HEK293 (cell line): ENCODE data around the gene THRA.

Experiments
- CTCF ChIA-PET: fragments of 350-600 bp; formaldehyde crosslinking; extraction: SDS; loops from one replicate; lab custom pipeline; 2021; ENCODE audit warnings: antibody characterized with exemption; lab: Yijun Ruan, JAX
- POLR2A ChIA-PET: fragments of 300-600 bp; formaldehyde crosslinking; extraction: SDS; loops from one replicate; lab custom pipeline; 2020; ENCODE audit warnings: antibody characterized with exemption, inconsistent platforms; lab: Yijun Ruan, JAX
- H3K27ac ChIP-seq: fragments of 200-500 bp; sonication (Bioruptor generic); 2 replicates; pipeline ENCODE4 v1.5.1; 2014; ENCODE audit warnings: low read depth, low read length, control low read depth, inconsistent platforms; ENCODE audit errors: extremely low read depth
- H3K36me3 ChIP-seq, 2 experiments: fragments of 200-500 bp in 1 of 2; sonication (Bioruptor generic) in 1 of 2; 1 replicate in 1 of 2; 2 replicates in 1 of 2; pipeline ENCODE4 v1.5.1; 2014 to 2017; ENCODE audit warnings: inconsistent platforms in 2 of 2, low read length in 2 of 2; ENCODE audit not compliant: control insufficient read depth in 2 of 2, insufficient read depth in 1 of 2
- H3K4me1 ChIP-seq: fragments of 200-500 bp; sonication (Bioruptor generic); 2 replicates; pipeline ENCODE4 v1.5.1; 2014; ENCODE audit warnings: mild to moderate bottlenecking, low read length, inconsistent platforms; ENCODE audit not compliant: control insufficient read depth, insufficient read depth
- H3K4me3 ChIP-seq: 2 replicates; pipeline ENCODE4 v1.5.1; 2011; ENCODE audit warnings: low read depth, mild to moderate bottlenecking, control low read depth, low read length, moderate library complexity
- H3K9me3 ChIP-seq: fragments of 200-500 bp; sonication (Bioruptor generic); 2 replicates; pipeline ENCODE4 v1.5.1; 2014; ENCODE audit warnings: low read depth, low read length, inconsistent platforms; ENCODE audit not compliant: control insufficient read depth, insufficient read depth
- ATF2 ChIP-seq: fragments of 450-650 bp; formaldehyde crosslinking; IDR thresholded peaks from 2 replicates; pipeline ENCODE4 v1.5.1; 2016; ENCODE audit warnings: missing biosample characterization, missing genetic modification characterization, low read depth
- BCL11A ChIP-seq: fragments of 450-650 bp; formaldehyde crosslinking; IDR thresholded peaks from 2 replicates; pipeline ENCODE4 v1.5.1; 2016; ENCODE audit warnings: low read depth, missing biosample characterization, missing genetic modification characterization
- KLF1 ChIP-seq: fragments of 450-650 bp; formaldehyde crosslinking; IDR thresholded peaks from 2 replicates; pipeline ENCODE4 v1.5.1; 2016; ENCODE audit warnings: missing biosample characterization, missing genetic modification characterization
- OVOL3 ChIP-seq: fragments of 450-650 bp; formaldehyde crosslinking; IDR thresholded peaks from 2 replicates; pipeline ENCODE4 v1.5.1; 2016; ENCODE audit warnings: missing biosample characterization, missing genetic modification characterization
- PATZ1 ChIP-seq: fragments of 450-650 bp; formaldehyde crosslinking; IDR thresholded peaks from 2 replicates; pipeline ENCODE4 v1.5.1; 2016; ENCODE audit warnings: missing biosample characterization, missing genetic modification characterization
- ZBTB20 ChIP-seq: fragments of 450-650 bp; formaldehyde crosslinking; IDR thresholded peaks from 2 replicates; pipeline ENCODE4 v1.5.1; 2016; ENCODE audit warnings: missing biosample characterization, missing genetic modification characterization
- ZBTB21 ChIP-seq: fragments of 450-650 bp; formaldehyde crosslinking; IDR thresholded peaks from 2 replicates; pipeline ENCODE4 v1.5.1; 2017; ENCODE audit warnings: missing biosample characterization, missing genetic modification characterization
- ZBTB44 ChIP-seq: fragments of 450-650 bp; IDR thresholded peaks from 2 replicates; pipeline ENCODE4 v1.5.1; 2018; ENCODE audit warnings: missing biosample characterization, mild to moderate bottlenecking, missing genetic modification characterization
- ZNF239 ChIP-seq: fragments of 450-650 bp; formaldehyde crosslinking; IDR thresholded peaks from 2 replicates; pipeline ENCODE4 v1.5.1; 2016; ENCODE audit warnings: missing biosample characterization, missing genetic modification characterization
- ZNF248 ChIP-seq: fragments of 450-650 bp; formaldehyde crosslinking; IDR thresholded peaks from 2 replicates; pipeline ENCODE4 v1.5.1; 2017; ENCODE audit warnings: missing biosample characterization, missing genetic modification characterization
- ZNF707 ChIP-seq: fragments of 450-650 bp; formaldehyde crosslinking; IDR thresholded peaks from 2 replicates; pipeline ENCODE4 v1.5.1; 2016; ENCODE audit warnings: missing biosample characterization, missing genetic modification characterization
- ZNF791 ChIP-seq: fragments of 450-650 bp; formaldehyde crosslinking; IDR thresholded peaks from 2 replicates; pipeline ENCODE4 v1.5.1; 2016; ENCODE audit warnings: missing biosample characterization, missing genetic modification characterization
- TF ChIP-seq, protein P1 (sequence below): fragments of 450-650 bp; formaldehyde crosslinking; conservative IDR thresholded peaks from 2 replicates; pipeline ENCODE4 v1.5.1; 2016; ENCODE audit warnings: low read depth, missing biosample characterization, missing genetic modification characterization

The THRA gene

GRCh38 chr17:40093580-40094201 lies 30.9 kb downstream of the THRA start:
- CTCF ChIA-PET, result interaction anchor here (1.0 to 1.5 kb wide), 4 partner anchors 9 to 20 kb away, joined by 4 to 6 read pairs (median 4); no protein-coding TSS in a partner anchor
- no peaks in the 10 kb centered on the region for H3K9me3 ChIP-seq
- TF ChIP-seq ZBTB21 (tag by site-specific recombination) (no peak), ZBTB20 (tag by site-specific recombination) (no peak), KLF1 (tag by site-specific recombination) (0 out of 2 replicates have a peak, but pooled peaks have one; percentile 48)
- H3K4me1 ChIP-seq, result peaks cover 3% of the 10 kb centered on the region; the same call in 1 of the 2 replicates
- H3K36me3 ChIP-seq, result peaks cover 4 to 49% of the 10 kb centered on the region in 2 experiments; a peak in 2 of 3 replicates
- no peak overlapping the region for H3K4me3 ChIP-seq
- no peak overlapping the region; the same call in 1 of the 2 replicates for H3K27ac ChIP-seq
- POLR2A ChIA-PET, result interaction anchor here (0.9 to 2.1 kb wide), 3 partner anchors 17 to 46 kb away, joined by 3 to 10 read pairs (median 3); partner anchors contain the start of genes CASC3 and MED24

DNA sequence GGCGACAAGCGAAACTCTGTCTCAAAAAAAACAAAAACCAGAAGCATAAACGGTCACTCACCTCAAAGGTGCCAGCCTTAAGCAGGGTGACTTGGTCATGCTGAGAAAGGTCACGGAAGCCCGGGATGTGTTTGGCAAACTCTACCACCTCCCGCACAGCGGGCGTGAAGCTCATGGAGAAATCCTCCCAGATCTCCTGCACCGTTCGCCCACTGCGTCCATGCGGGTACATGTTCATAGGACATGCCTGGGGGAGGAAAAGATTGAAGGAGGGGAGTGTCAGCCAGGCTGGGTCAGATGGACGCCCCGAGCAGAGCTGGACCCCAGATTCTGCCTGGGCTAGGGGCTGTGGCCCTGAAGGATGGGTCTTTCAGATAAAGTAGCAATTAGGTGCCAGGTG lies 32.1 kb downstream of the THRA start:
- no peak for TF ChIP-seq ZNF248 (tag by site-specific recombination)
- TF ChIP-seq ZNF791 (tag by site-specific recombination), result no peak
- no peak for TF ChIP-seq ZNF239 (tag by site-specific recombination)
- TF ChIP-seq KLF1 (tag by site-specific recombination), result no peak
- no peak for TF ChIP-seq ZBTB44 (tag by site-specific recombination)
- TF ChIP-seq OVOL3 (tag by site-specific recombination), result no peak
- TF ChIP-seq, protein P1, sequence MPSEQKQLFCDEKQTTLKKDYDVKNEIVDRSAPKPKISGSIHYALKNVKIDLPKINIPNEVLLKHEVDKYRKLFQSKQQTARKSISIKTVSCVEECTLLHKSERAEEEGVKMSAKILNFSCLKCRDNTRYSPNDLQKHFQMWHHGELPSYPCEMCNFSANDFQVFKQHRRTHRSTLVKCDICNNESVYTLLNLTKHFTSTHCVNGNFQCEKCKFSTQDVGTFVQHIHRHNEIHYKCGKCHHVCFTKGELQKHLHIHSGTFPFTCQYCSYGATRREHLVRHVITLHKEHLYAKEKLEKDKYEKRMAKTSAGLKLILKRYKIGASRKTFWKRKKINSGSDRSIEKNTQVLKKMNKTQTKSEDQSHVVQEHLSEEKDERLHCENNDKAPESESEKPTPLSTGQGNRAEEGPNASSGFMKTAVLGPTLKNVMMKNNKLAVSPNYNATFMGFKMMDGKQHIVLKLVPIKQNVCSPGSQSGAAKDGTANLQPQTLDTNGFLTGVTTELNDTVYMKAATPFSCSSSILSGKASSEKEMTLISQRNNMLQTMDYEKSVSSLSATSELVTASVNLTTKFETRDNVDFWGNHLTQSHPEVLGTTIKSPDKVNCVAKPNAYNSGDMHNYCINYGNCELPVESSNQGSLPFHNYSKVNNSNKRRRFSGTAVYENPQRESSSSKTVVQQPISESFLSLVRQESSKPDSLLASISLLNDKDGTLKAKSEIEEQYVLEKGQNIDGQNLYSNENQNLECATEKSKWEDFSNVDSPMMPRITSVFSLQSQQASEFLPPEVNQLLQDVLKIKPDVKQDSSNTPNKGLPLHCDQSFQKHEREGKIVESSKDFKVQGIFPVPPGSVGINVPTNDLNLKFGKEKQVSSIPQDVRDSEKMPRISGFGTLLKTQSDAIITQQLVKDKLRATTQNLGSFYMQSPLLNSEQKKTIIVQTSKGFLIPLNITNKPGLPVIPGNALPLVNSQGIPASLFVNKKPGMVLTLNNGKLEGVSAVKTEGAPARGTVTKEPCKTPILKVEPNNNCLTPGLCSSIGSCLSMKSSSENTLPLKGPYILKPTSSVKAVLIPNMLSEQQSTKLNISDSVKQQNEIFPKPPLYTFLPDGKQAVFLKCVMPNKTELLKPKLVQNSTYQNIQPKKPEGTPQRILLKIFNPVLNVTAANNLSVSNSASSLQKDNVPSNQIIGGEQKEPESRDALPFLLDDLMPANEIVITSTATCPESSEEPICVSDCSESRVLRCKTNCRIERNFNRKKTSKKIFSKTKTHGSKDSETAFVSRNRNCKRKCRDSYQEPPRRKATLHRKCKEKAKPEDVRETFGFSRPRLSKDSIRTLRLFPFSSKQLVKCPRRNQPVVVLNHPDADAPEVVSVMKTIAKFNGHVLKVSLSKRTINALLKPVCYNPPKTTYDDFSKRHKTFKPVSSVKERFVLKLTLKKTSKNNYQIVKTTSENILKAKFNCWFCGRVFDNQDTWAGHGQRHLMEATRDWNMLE (tag by site-specific recombination), result no peak
- TF ChIP-seq ZNF707 (tag by site-specific recombination), result no peak
- TF ChIP-seq PATZ1 (tag by site-specific recombination), result no peak
- TF ChIP-seq BCL11A (tag by site-specific recombination), result no peak
- no peak for TF ChIP-seq ATF2 (tag by site-specific recombination)
- H3K27ac ChIP-seq, result no peak overlapping the region
- ChIA-PET POLR2A (interaction anchor here (0.6 to 0.9 kb wide), 2 partner anchors 38 to 467 kb away, joined by 3 to 4 read pairs; no protein-coding TSS in a partner anchor), CTCF (interaction anchor here (0.9 kb wide), 1 partner anchor 13 kb away, joined by 4 read pairs; no protein-coding TSS in a partner anchor)
- no peak overlapping the region for H3K4me3 ChIP-seq
- peaks cover 9% of the 10 kb centered on the region for H3K4me1 ChIP-seq
- peaks cover 0 to 41% of the 10 kb centered on the region in 2 experiments; a peak in 1 of 3 replicates for H3K36me3 ChIP-seq
- H3K9me3 ChIP-seq, result no peaks in the 10 kb centered on the region
